Osteocyte (in vitro differentiated cells): ENCODE measurements around the gene CHMP4B. TPM values are rescaled to one million over a fixed set of nuclear protein-coding genes. Genes with fewer than 3 reads are reported as not detected.

ENCODE experiments used
- DNase-seq: peaks from one replicate; pipeline ENCODE4 v3.0.0; 2021; ENCODE audit warnings: mixed read lengths; ENCODE audit not compliant: unreplicated experiment; ENCODE audit errors: extremely low spot score
- H3K27ac Mint-ChIP-seq: one replicate; pipeline ENCODE4 v1.8.0; 2021; ENCODE audit warnings: mild to moderate bottlenecking, mixed read lengths; ENCODE audit not compliant: unreplicated experiment
- H3K27me3 Mint-ChIP-seq: one replicate; pipeline ENCODE4 v1.8.0; 2021; ENCODE audit warnings: mixed read lengths; ENCODE audit not compliant: unreplicated experiment
- H3K36me3 Mint-ChIP-seq: one replicate; pipeline ENCODE4 v1.8.0; 2021; ENCODE audit warnings: mixed read lengths; ENCODE audit not compliant: unreplicated experiment
- H3K4me1 Mint-ChIP-seq: one replicate; pipeline ENCODE4 v1.8.0; 2021; ENCODE audit warnings: mixed read lengths; ENCODE audit not compliant: unreplicated experiment
- H3K4me3 Mint-ChIP-seq: one replicate; pipeline ENCODE4 v1.8.0; 2021; ENCODE audit warnings: mild to moderate bottlenecking, moderate library complexity, mixed read lengths; ENCODE audit not compliant: unreplicated experiment
- H3K9me3 Mint-ChIP-seq: one replicate; pipeline ENCODE4 v1.8.0; 2021; ENCODE audit warnings: mixed read lengths; ENCODE audit not compliant: unreplicated experiment
- total RNA-seq: library from RNA; stranded (reverse); gene quantifications from 2 replicates; pipeline ENCODE4 v1.2.1, GENCODE V29; 2021
- TF ChIP-seq, protein P1 (sequence below): fragments of 200-600 bp; sonication (generic); IDR thresholded peaks from 2 replicates; pipeline ENCODE4 v1.5.0; 2021; ENCODE audit warnings: antibody characterized with exemption, mild to moderate bottlenecking, moderate library complexity

Gene CHMP4B
- total RNA-seq, 1 donor from 2014 or later = 92.5 TPM

DNA sequence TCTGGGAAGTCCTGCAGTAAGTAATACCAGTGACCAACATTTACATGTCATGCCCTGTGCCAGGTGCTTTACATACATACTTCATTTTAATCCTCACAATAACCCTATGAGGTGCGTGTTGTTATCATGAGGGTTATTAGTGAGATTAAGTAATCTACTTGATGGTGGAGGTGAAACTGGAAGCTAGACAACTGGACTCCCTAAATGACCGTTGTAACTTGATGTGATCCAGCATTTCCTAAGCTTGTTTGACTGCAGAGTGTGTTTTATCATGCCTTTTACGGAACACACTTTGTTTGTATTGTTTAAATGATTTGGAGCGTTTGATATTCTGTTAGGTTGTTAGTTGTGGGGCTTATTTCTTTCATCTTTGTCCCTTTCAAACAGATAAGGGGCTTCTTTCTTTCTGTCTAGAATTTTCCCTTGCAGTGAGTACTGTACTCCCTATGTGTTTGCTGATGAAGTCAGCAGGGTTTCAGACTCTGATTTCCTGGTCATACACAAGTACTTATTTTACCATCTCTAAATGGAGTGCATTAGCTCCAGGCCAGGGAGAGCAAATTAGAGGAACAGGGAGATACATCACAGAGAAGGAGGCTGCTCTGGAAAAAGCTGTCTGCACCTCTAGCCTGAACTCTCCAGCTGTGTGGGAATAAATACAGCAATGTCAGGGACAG, 29.7 kb downstream of the CHMP4B start:
- no peak overlapping the region for H3K4me3 Mint-ChIP-seq
- no peak for DNase-seq
- no peaks in the 10 kb centered on the region for H3K9me3 Mint-ChIP-seq
- TF ChIP-seq, protein P1, sequence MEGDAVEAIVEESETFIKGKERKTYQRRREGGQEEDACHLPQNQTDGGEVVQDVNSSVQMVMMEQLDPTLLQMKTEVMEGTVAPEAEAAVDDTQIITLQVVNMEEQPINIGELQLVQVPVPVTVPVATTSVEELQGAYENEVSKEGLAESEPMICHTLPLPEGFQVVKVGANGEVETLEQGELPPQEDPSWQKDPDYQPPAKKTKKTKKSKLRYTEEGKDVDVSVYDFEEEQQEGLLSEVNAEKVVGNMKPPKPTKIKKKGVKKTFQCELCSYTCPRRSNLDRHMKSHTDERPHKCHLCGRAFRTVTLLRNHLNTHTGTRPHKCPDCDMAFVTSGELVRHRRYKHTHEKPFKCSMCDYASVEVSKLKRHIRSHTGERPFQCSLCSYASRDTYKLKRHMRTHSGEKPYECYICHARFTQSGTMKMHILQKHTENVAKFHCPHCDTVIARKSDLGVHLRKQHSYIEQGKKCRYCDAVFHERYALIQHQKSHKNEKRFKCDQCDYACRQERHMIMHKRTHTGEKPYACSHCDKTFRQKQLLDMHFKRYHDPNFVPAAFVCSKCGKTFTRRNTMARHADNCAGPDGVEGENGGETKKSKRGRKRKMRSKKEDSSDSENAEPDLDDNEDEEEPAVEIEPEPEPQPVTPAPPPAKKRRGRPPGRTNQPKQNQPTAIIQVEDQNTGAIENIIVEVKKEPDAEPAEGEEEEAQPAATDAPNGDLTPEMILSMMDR = no peak
- no peak overlapping the region for H3K27ac Mint-ChIP-seq
- H3K36me3 Mint-ChIP-seq = peaks cover 4% of the 10 kb centered on the region
- H3K27me3 Mint-ChIP-seq = no peaks in the 10 kb centered on the region
- H3K4me1 Mint-ChIP-seq = peaks cover 25% of the 10 kb centered on the region

DNA sequence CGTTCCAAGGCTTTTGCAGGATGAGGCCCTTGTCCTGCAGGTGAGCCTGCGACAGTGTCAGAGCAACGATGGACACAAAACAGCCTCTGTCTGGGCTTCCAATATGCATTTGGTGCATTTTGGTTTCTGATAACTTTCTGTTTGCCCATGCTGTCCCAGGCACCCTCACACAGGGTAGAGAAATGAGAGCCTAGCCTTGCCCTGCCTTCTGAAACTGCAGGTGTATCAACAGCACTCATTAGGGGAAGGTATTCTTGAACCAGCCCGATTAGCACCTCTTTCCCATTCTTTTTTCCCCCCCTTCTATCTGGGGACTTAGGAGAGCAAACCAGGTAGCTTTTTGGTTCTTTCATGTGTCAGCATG, 30.3 kb downstream of the CHMP4B start:
- peaks cover 3% of the 10 kb centered on the region for H3K36me3 Mint-ChIP-seq
- TF ChIP-seq, protein P1 = no peak
- no peak overlapping the region for H3K4me3 Mint-ChIP-seq
- DNase-seq = no peak
- no peaks in the 10 kb centered on the region for H3K27me3 Mint-ChIP-seq
- H3K9me3 Mint-ChIP-seq = no peaks in the 10 kb centered on the region
- H3K27ac Mint-ChIP-seq = no peak overlapping the region
- peaks cover 30% of the 10 kb centered on the region for H3K4me1 Mint-ChIP-seq

DNA sequence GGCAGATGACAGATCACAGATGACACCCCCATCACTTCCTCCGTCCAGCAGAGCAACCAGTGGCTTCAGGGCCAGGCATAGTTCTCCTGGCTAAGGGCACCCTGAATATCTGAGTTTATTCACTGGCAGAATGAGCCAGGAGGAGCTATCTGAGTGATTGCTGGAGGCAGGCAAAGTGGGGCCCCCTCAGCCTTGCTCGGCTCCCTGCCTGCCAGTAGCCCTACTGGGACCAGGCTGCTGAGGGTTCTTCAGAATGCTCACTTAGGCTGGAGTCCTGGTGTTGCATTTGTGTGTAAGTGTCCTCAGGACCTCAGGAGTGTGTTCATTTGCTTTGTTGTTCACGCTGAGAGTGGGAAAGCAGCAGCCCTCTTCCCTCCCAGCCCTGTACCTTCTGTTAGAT, 31.2 kb downstream of the CHMP4B start:
- H3K4me3 Mint-ChIP-seq = no peak overlapping the region
- H3K27me3 Mint-ChIP-seq = no peaks in the 10 kb centered on the region
- H3K36me3 Mint-ChIP-seq = no peaks in the 10 kb centered on the region
- peaks cover 38% of the 10 kb centered on the region for H3K4me1 Mint-ChIP-seq
- TF ChIP-seq, protein P1 = no peak
- H3K27ac Mint-ChIP-seq = no peak overlapping the region
- no peaks in the 10 kb centered on the region for H3K9me3 Mint-ChIP-seq
- no peak for DNase-seq

DNA sequence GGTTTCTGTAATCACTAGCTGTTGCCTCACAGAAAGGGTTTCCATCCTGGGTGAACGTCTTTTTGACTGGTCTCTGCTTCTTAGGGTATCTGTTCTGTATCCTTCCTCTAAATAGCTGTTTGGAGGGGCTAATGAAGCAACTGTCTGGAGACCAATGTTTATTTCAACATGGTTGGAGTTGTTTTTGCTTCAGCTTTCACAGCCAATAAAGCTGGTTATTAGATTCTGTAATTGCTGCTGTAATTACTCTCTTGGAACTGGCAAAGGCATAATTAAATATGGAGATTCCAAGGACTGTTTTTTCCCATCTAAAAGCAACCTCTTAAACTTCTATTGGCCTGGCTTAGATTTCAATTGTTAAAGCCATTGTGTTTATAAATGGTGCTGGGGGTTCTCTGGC, 31.9 kb downstream of the CHMP4B start:
- Mint-ChIP-seq H3K27me3 (no peaks in the 10 kb centered on the region), H3K9me3 (no peaks in the 10 kb centered on the region), H3K27ac (no peak overlapping the region), H3K4me3 (no peak overlapping the region), H3K36me3 (no peaks in the 10 kb centered on the region), H3K4me1 (peaks cover 38% of the 10 kb centered on the region)
- TF ChIP-seq, protein P1 = no peak
- DNase-seq = no peak

DNA sequence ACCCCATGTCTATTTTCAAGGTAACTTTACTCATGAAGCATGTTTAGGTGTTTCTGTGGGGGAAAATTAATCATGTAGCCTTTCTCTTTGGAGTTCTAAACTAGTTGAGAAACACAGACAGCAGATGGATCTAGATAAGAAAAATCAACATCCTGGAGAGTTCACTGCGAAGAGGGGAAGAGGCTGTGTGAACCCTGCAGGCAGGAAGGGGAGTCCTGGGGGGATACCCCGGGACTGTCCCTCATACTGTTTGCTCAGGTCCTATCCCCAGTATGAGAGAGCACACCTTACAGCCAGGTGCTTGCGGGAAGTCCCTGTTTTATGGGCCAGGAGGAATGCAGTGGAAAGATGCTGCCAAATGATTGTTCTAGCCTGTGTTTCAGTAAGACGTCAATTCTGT, 32.7 kb downstream of the CHMP4B start:
- no peak overlapping the region for H3K4me3 Mint-ChIP-seq
- no peaks in the 10 kb centered on the region for H3K9me3 Mint-ChIP-seq
- H3K36me3 Mint-ChIP-seq = no peaks in the 10 kb centered on the region
- H3K27me3 Mint-ChIP-seq = no peaks in the 10 kb centered on the region
- H3K4me1 Mint-ChIP-seq = peaks cover 38% of the 10 kb centered on the region
- TF ChIP-seq, protein P1 = no peak
- H3K27ac Mint-ChIP-seq = peak overlapping the region; percentile 11
- no peak for DNase-seq
